Suprapubic skin (tissue), 4 donors: ENCODE measurements around the gene BRMS1L. TPM values are rescaled to one million over a fixed set of nuclear protein-coding genes. Genes with fewer than 3 reads are reported as not detected.

ENCODE experiments used
- DNase-seq, 2 donors: peaks; one replicate each; pipeline ENCODE4 v3.0.0-alpha.2; 2019; ENCODE audit warnings: low spot score in 2 of 2
- H3K27ac ChIP-seq: fragments of 200-600 bp; sonication (generic); one replicate; pipeline ENCODE4 v1.5.1; 2019
- H3K27me3 ChIP-seq: fragments of 200-600 bp; sonication (generic); one replicate; pipeline ENCODE4 v1.5.1; 2019
- H3K36me3 ChIP-seq: fragments of 200-600 bp; sonication (generic); one replicate; pipeline ENCODE4 v1.5.1; 2019
- H3K4me1 ChIP-seq: fragments of 200-600 bp; sonication (generic); one replicate; pipeline ENCODE4 v1.5.1; 2019
- H3K4me3 ChIP-seq: fragments of 200-600 bp; sonication (generic); one replicate; pipeline ENCODE4 v1.5.1; 2019; ENCODE audit warnings: mild to moderate bottlenecking
- H3K9me3 ChIP-seq: fragments of 200-600 bp; sonication (generic); one replicate; pipeline ENCODE4 v1.5.1; 2019
- EP300 ChIP-seq: sonication (generic); formaldehyde crosslinking; IDR thresholded peaks from one replicate; pipeline ENCODE4 v1.6.1; 2017; ENCODE audit warnings: antibody characterized with exemption
- POLR2A ChIP-seq, 2 donors: fragments of 450-650 bp; IDR thresholded peaks; one replicate each; pipeline ENCODE4 v1.6.1; 2017; ENCODE audit warnings: antibody characterized with exemption in 2 of 2, mild to moderate bottlenecking in 2 of 2, moderate library complexity in 2 of 2
- POLR2AphosphoS5 ChIP-seq, 3 donors: sonication (generic); formaldehyde crosslinking; IDR thresholded peaks; one replicate each; pipeline ENCODE4 v1.6.1; 2017; ENCODE audit warnings: antibody characterized with exemption in 3 of 3
- WGBS: methylation state at CpG from one replicate; pipeline ENCODE4 v1.1.5; 2018; 5-methylcytosine and 5-hydroxymethylcytosine counted together
- total RNA-seq, 4 donors: library from RNA; depleted of rRNA; stranded (reverse); fragments of >200 nt; gene quantifications; one replicate each; pipeline ENCODE4 v1.1.0, GENCODE V29; 2016
- TF ChIP-seq, protein P1 (sequence below), 2 donors: fragments of 200-600 bp in 1 of 2; fragments of 450-650 bp in 1 of 2; sonication (generic) in 1 of 2; IDR thresholded peaks; one replicate each; pipeline ENCODE4 v1.5.1; 2016 to 2019; ENCODE audit warnings: antibody characterized with exemption in 2 of 2, mild to moderate bottlenecking in 1 of 2, moderate library complexity in 1 of 2

BRMS1L gene
- total RNA-seq, 4 donors from 2014 or later = 3.5 to 6.6 (median 5.7) TPM

DNA sequence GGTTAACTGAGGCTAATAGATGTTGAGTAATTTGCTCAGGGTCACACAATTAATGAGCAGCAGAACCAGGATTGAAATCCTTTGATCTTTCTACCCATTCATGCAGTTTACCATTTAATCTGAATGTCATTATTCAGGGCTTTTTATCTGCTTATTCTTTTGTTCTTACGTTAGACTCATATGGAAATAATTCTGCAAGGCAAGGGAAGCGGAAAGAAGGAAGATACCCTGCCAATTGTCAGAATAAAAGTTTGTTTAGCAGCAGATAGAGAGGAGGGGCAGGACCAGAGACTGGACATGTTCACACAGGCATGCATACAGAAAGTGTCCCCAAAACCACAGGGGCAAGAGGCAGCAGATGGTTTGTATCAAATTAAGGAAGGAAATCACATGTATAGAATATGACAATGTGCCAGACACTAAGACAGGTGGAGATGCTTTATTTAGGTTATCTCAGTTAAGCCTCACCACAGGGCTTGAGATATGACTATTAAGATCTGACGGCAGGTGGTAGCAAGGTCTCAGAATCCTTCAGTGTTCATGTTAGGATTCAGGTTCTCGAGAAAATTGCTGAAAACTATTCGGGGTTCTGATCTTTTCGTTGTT, 29.8 kb downstream of the BRMS1L start:
- 71% methylated on average over 6 of the region's 6 CpGs for WGBS
- Histone ChIP-seq H3K4me3 (no peak overlapping the region), H3K9me3 (peaks cover 3% of the 10 kb centered on the region), H3K27me3 (no peaks in the 10 kb centered on the region), H3K27ac (no peak overlapping the region), H3K4me1 (no peaks in the 10 kb centered on the region), H3K36me3 (peaks cover 17% of the 10 kb centered on the region)
- no peak for DNase-seq
- TF ChIP-seq POLR2AphosphoS5 (IDR thresholded peaks at IDR 0.05) (no peak), POLR2A (IDR thresholded peaks at IDR 0.05) (no peak), EP300 (no peak)
- TF ChIP-seq, protein P1, sequence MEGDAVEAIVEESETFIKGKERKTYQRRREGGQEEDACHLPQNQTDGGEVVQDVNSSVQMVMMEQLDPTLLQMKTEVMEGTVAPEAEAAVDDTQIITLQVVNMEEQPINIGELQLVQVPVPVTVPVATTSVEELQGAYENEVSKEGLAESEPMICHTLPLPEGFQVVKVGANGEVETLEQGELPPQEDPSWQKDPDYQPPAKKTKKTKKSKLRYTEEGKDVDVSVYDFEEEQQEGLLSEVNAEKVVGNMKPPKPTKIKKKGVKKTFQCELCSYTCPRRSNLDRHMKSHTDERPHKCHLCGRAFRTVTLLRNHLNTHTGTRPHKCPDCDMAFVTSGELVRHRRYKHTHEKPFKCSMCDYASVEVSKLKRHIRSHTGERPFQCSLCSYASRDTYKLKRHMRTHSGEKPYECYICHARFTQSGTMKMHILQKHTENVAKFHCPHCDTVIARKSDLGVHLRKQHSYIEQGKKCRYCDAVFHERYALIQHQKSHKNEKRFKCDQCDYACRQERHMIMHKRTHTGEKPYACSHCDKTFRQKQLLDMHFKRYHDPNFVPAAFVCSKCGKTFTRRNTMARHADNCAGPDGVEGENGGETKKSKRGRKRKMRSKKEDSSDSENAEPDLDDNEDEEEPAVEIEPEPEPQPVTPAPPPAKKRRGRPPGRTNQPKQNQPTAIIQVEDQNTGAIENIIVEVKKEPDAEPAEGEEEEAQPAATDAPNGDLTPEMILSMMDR (IDR thresholded peaks at IDR 0.05) = no peak

DNA sequence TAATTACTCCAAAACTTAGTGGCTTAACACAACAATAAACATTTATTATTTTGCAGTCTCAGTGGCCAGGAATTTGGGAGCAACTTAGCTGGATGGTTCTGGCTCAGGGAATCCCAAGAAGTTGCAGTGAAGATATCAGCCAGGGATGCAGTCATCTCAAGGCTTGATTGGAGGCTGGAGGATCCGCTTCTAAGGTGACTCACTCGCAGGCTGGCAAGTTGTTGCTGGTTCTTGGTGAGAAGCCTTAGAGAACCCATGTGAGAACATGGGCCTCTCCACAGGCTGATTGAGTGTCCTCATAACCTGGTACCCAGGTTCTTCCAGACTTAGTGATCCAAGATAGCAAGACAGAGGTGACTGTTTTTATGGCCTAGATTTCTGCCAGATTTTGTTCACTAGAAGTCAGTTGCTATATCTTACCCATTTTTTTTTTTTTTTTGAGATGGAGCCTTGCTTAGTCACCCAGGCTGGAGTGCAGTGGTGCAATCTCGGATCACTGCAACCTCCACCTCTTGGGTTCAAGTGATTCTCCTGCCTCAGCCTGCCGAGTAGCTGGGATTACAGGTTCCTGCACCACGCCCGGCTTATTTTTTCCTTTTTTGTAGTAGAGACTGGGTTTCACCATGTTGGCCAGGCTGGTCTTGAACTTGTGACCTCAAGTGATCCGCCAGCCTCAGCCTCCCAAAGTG, 32.5 kb downstream of the BRMS1L start:
- H3K36me3 ChIP-seq = peaks cover 24% of the 10 kb centered on the region
- no peak overlapping the region for H3K4me3 ChIP-seq
- no peak overlapping the region for H3K27ac ChIP-seq
- no peak for DNase-seq
- H3K27me3 ChIP-seq = no peaks in the 10 kb centered on the region
- 83% methylated on average over 7 of the region's 7 CpGs for WGBS
- H3K9me3 ChIP-seq = no peaks in the 10 kb centered on the region
- no peaks in the 10 kb centered on the region for H3K4me1 ChIP-seq
- no peak for TF ChIP-seq POLR2A (IDR thresholded peaks at IDR 0.05)
- no peak for TF ChIP-seq POLR2AphosphoS5 (IDR thresholded peaks at IDR 0.05)
- no peak for TF ChIP-seq EP300
- TF ChIP-seq, protein P1 (IDR thresholded peaks at IDR 0.05) = no peak

DNA sequence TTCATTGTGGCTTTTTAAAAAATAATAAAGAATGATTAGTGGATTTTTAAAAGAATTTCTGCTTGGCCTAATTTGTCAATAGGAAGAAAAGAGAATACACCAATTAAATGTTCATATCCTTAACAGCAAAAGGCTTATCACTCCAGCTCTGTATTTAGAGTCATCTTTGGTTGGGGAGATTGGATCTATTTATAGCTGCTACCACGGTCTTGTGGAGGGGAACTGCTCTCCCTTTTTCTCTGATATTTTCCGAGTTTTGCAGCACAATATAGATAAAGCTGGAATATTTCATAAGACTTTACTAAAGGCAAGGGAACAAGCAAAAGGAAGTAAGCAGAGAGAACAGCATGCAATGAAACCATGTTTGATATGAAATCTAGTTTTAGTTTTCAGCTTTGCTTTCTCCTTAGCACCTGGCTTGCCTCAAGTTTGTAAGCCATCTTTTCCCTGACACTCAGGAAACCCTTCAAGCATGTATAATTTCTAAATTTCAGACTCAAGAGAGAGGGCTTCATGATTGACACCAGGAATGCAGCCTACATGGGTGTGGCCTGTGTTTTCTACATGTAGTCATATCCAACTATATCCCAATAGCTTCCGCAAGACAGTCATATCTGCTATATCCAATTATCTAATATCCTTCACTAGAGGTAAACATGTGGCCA, 35.2 kb downstream of the BRMS1L start:
- Histone ChIP-seq H3K4me1 (no peaks in the 10 kb centered on the region), H3K9me3 (no peaks in the 10 kb centered on the region), H3K27me3 (no peaks in the 10 kb centered on the region), H3K27ac (no peak overlapping the region), H3K4me3 (no peak overlapping the region), H3K36me3 (peaks cover 40% of the 10 kb centered on the region)
- TF ChIP-seq EP300 = no peak
- TF ChIP-seq POLR2AphosphoS5 (IDR thresholded peaks at IDR 0.05) = no peak
- TF ChIP-seq, protein P1 (IDR thresholded peaks at IDR 0.05) = no peak
- TF ChIP-seq POLR2A (IDR thresholded peaks at IDR 0.05) = no peak
- WGBS = 75% methylated on average over 3 of the region's 3 CpGs
- no peak for DNase-seq

DNA sequence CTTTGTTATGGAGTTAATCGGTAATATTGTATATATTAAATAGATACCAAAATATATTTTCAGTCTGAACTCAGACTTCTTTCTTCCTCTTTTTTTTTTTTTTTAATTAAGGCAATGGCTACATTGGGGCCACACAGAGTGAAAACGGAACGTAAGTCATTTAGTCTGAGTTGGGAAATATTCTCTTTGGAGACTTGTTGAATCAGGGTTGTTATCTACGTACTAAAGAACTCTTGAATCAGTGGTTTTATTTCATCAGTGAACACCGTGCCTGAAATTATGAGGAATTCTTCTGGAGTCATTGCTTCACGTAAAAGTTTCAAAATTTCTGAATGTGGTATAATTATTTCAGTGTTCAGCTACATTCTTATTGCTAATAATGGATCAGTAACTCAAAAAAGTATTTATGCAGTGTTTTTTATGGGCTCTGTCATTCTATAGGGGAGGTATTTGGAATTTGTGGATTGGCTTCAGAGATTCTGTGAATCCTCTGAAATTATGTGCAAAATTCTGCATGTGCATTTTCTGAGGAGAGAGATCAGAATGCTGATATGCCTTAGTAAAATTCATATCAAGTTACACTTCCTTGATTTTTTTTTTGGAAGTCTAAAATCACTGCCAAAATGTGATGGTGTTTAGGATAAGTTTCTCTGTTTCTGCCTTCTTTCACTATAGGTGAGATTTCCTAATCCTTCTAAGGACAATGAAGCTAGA, 39.6 kb downstream of the BRMS1L start:
- Histone ChIP-seq H3K9me3 (no peaks in the 10 kb centered on the region), H3K4me3 (no peak overlapping the region), H3K36me3 (peaks cover 37% of the 10 kb centered on the region), H3K4me1 (no peaks in the 10 kb centered on the region), H3K27ac (no peak overlapping the region), H3K27me3 (no peaks in the 10 kb centered on the region)
- WGBS = 91% methylated on average over 6 of the region's 6 CpGs
- TF ChIP-seq POLR2AphosphoS5 (IDR thresholded peaks at IDR 0.05) (no peak), EP300 (no peak), POLR2A (IDR thresholded peaks at IDR 0.05) (no peak)
- TF ChIP-seq, protein P1 (IDR thresholded peaks at IDR 0.05) = no peak
- no peak for DNase-seq
